ENCODE data around the gene TTF1.

Gene TTF1

GRCh38 chr9:132350861-132351315, 55.8 kb downstream of the TTF1 start:
- no peak for DNase-seq (ENCODE audit: extremely low read depth, low read depth)

GRCh38 chr9:132348676-132349075, 58.0 kb downstream of the TTF1 start:
- no peak for TF ChIP-seq CTCF (IDR thresholded peaks at IDR 0.05; ENCODE audit: low read depth, low read length)
- no peak for DNase-seq (ENCODE audit: extremely low read depth, low read depth)

More at GRCh38 chr9:132350861-132351315, 55.8 kb downstream of the TTF1 start:
- TF ChIP-seq CTCF (IDR thresholded peaks at IDR 0.05; ENCODE audit: low read depth, low read length): no peak

GRCh38 chr9:132346177-132346576, 60.5 kb downstream of the TTF1 start:
- no peak for DNase-seq (ENCODE audit: extremely low read depth, low read depth)
- TF ChIP-seq CTCF (IDR thresholded peaks at IDR 0.05; ENCODE audit: low read depth, low read length): no peak

GRCh38 chr9:132341177-132341840, 65.3 kb downstream of the TTF1 start:
- no peak for DNase-seq (ENCODE audit: extremely low read depth, low read depth)
- TF ChIP-seq CTCF (IDR thresholded peaks at IDR 0.05; ENCODE audit: low read depth, low read length): no peak

GRCh38 chr9:132334364-132334763, 72.3 kb downstream of the TTF1 start:
- TF ChIP-seq CTCF (IDR thresholded peaks at IDR 0.05; ENCODE audit: low read depth, low read length): no peak
- no peak for DNase-seq (ENCODE audit: extremely low read depth, low read depth)

- no peak for DNase-seq (ENCODE audit: extremely low read depth, low read depth)
- TF ChIP-seq CTCF (IDR thresholded peaks at IDR 0.05; ENCODE audit: low read depth, low read length): no peak
These were observed 73.1 kb downstream of the TTF1 start for GRCh38 chr9:132333556-132333955.

- no peak for TF ChIP-seq CTCF (IDR thresholded peaks at IDR 0.05; ENCODE audit: low read depth, low read length)
- DNase-seq (ENCODE audit: extremely low read depth, low read depth): no peak
These were observed 78.1 kb downstream of the TTF1 start for GRCh38 chr9:132328580-132328979.

All from AG09319 (cell line).